MM.1S (cell line): ENCODE measurements around the gene NMNAT2.

Source experiments
- CTCF ChIP-seq: fragments of 300-600 bp; sonication (generic); IDR thresholded peaks from 2 replicates; pipeline ENCODE4 v1.5.1; 2016; ENCODE audit warnings: antibody characterized with exemption, low read length, mixed read lengths
- EZH2 ChIP-seq: fragments of 300-600 bp; sonication (generic); optimal IDR thresholded peaks from 2 replicates; pipeline ENCODE3; 2017; ENCODE audit warnings: low read depth, mild to moderate bottlenecking, antibody characterized with exemption, low read length, mixed read lengths

- TF ChIP-seq CTCF (no peak), EZH2 (no peak)
Observed at GRCh38 chr1:183407474-183407873, 10.7 kb downstream of the NMNAT2 start.
